B cell (primary cell): Measurements from ENCODE around the gene USP2. TPM values are rescaled to one million over a fixed set of nuclear protein-coding genes. Genes with fewer than 3 reads are reported as not detected.
A peak's percentile ranks its signal among the peaks of the same experiment; 100 is the strongest.

Source experiments
- ATAC-seq: fragments of 200-7000 bp; cut with Tn5 transposase; one replicate; pipeline ENCODE4 v1.10.0; 2021; ENCODE audit warnings: low read depth, mild to moderate bottlenecking, moderate number of reproducible peaks, moderate library complexity
- CTCF ChIA-PET: fragments of 350-600 bp; sonication (Branson Sonifier 250); formaldehyde crosslinking; loops from one replicate; lab custom pipeline; 2021; ENCODE audit warnings: antibody characterized with exemption, inconsistent platforms; lab: Charles Lee
- POLR2A ChIA-PET: fragments of 350-600 bp; sonication (Branson Sonifier 250); formaldehyde crosslinking; loops from one replicate; lab custom pipeline; 2021; ENCODE audit warnings: antibody characterized with exemption; lab: Charles Lee
- DNase-seq: peaks from one replicate; pipeline ENCODE4 v3.0.0; 2013
- H2AFZ ChIP-seq: 2 replicates; pipeline ENCODE4 v1.6.1; 2012; ENCODE audit warnings: mild to moderate bottlenecking, low read depth, low read length; ENCODE audit not compliant: insufficient read depth, poor library complexity, severe bottlenecking
- H3K27ac ChIP-seq, 2 donors: 1 replicate in 1 of 2; 2 replicates in 1 of 2; pipeline ENCODE4 v1.5.1; 2012 to 2013; ENCODE audit warnings: low read length in 2 of 2, mild to moderate bottlenecking in 2 of 2, moderate library complexity in 1 of 2
- H3K27me3 ChIP-seq, 4 experiments: fragments of 200-600 bp in 1 of 4; sonication (generic) in 1 of 4; replicated peaks in 1 of 4; 1 replicate in 2 of 4; 2 replicates in 2 of 4; pipeline versions ENCODE4 v1.6.1 to v1.7.0; 2013 to 2016; ENCODE audit warnings: low read length in 3 of 4, mild to moderate bottlenecking in 2 of 4, mixed read lengths in 1 of 4, moderate library complexity in 1 of 4; ENCODE audit not compliant: insufficient read depth in 4 of 4, control insufficient read depth in 3 of 4; ENCODE audit errors: control extremely low read depth in 1 of 4
- H3K36me3 ChIP-seq, 2 experiments: replicated peaks in 1 of 2; 1 replicate in 1 of 2; 2 replicates in 1 of 2; pipeline versions ENCODE4 v1.6.1 to v1.7.1; 2013; ENCODE audit warnings: low read length in 1 of 2; ENCODE audit not compliant: insufficient read depth in 2 of 2, control insufficient read depth in 1 of 2; ENCODE audit errors: control extremely low read depth in 1 of 2, extremely low read depth in 1 of 2
- H3K4me1 ChIP-seq, 2 donors: fragments of 200-600 bp in 1 of 2; sonication (generic) in 1 of 2; 1 replicate in 1 of 2; 2 replicates in 1 of 2; pipeline versions ENCODE4 v1.5.1 to v1.6.1; 2013 to 2017; ENCODE audit warnings: low read length in 2 of 2; ENCODE audit not compliant: control insufficient read depth in 2 of 2, insufficient read depth in 2 of 2
- H3K4me2 ChIP-seq: replicated peaks from 2 replicates; pipeline ENCODE3; 2012; ENCODE audit warnings: mild to moderate bottlenecking, low read depth, low read length; ENCODE audit not compliant: poor library complexity, severe bottlenecking
- H3K4me3 ChIP-seq, 5 experiments: fragments of 200-600 bp in 1 of 5; sonication (generic) in 1 of 5; 1 replicate in 3 of 5; 2 replicates in 2 of 5; pipeline versions ENCODE4 v1.5.1 to v1.7.0; 2011 to 2016; ENCODE audit warnings: low read length in 4 of 5, mild to moderate bottlenecking in 4 of 5, low read depth in 2 of 5, control low read depth in 1 of 5, moderate library complexity in 1 of 5; ENCODE audit not compliant: insufficient read depth in 1 of 5; ENCODE audit errors: control extremely low read depth in 1 of 5, extremely low read depth in 1 of 5
- H3K79me2 ChIP-seq: fragments of 200-600 bp; sonication (generic); one replicate; pipeline ENCODE4 v1.6.0; 2016; ENCODE audit warnings: low read length; ENCODE audit not compliant: control insufficient read depth, insufficient read depth
- H3K9ac ChIP-seq: fragments of 200-600 bp; sonication (generic); 2 replicates; pipeline ENCODE4 v1.6.1; 2017; ENCODE audit warnings: mild to moderate bottlenecking, low read length, moderate library complexity
- H3K9me3 ChIP-seq, 3 donors: one replicate each; pipeline versions ENCODE4 v1.6.1 to v1.7.1; 2013; ENCODE audit warnings: low read length in 2 of 3; ENCODE audit not compliant: control insufficient read depth in 2 of 3, insufficient read depth in 1 of 3; ENCODE audit errors: control extremely low read depth in 1 of 3
- H4K20me1 ChIP-seq: 2 replicates; pipeline ENCODE4 v1.6.0; 2012; ENCODE audit warnings: mild to moderate bottlenecking, low read length; ENCODE audit not compliant: insufficient read depth, control insufficient read depth, poor library complexity, severe bottlenecking
- H3K27ac Mint-ChIP-seq: one replicate; pipeline ENCODE4 v1.8.0; 2021; ENCODE audit warnings: mixed read lengths
- H3K27me3 Mint-ChIP-seq: one replicate; pipeline ENCODE4 v1.8.0; 2021; ENCODE audit warnings: mixed read lengths
- H3K4me1 Mint-ChIP-seq: one replicate; pipeline ENCODE4 v1.8.0; 2021; ENCODE audit warnings: mixed read lengths
- H3K4me3 Mint-ChIP-seq: one replicate; pipeline ENCODE4 v1.8.0; 2021; ENCODE audit warnings: mixed read lengths
- H3K9me3 Mint-ChIP-seq: one replicate; pipeline ENCODE4 v1.8.0; 2022; ENCODE audit warnings: mixed read lengths; ENCODE audit not compliant: insufficient read depth
- EZH2 ChIP-seq: IDR thresholded peaks from 2 replicates; pipeline ENCODE4 v1.6.1; 2012; ENCODE audit warnings: borderline replicate concordance, low read depth, mild to moderate bottlenecking, moderate library complexity, low read length; ENCODE audit not compliant: insufficient read depth, poor library complexity, severe bottlenecking
- WGBS: methylation state at CpG from one replicate; pipeline ENCODE4 v1.1.5; 2013; ENCODE audit warnings: missing lambda C conversion rate; ENCODE audit not compliant: insufficient coverage; 5-methylcytosine and 5-hydroxymethylcytosine counted together
- intact Hi-C: fragments of 100-400 bp; cut with micrococcal nuclease; formaldehyde crosslinking; loops from one replicate; pipeline ENCODE4 v1.10.0; 2022
- polyA plus RNA-seq: library from polyadenylated mRNA; depleted of rRNA; stranded (reverse); fragments of >200 nt; gene quantifications from 2 replicates; pipeline ENCODE4 v1.2.3, GENCODE V29; 2012
- total RNA-seq, 2 donors: library from RNA; stranded (reverse); fragments of 120-200 nt in 1 of 2; gene quantifications; 1 replicate in 1 of 2; 2 replicates in 1 of 2; pipeline versions ENCODE4 v1.2.3 to v1.2.4, GENCODE V29; 2013 to 2022
- TF ChIP-seq, protein P1 (sequence below): fragments of 200-600 bp; IDR thresholded peaks from one replicate; pipeline ENCODE4 v1.8.0; 2022; ENCODE audit warnings: antibody characterized with exemption, mild to moderate bottlenecking

Gene USP2
- total and polyA plus RNA-seq, 2 donors (not counting 1 experiment from before 2014, with no cell fraction given), result 0.09 TPM; not detected in 1

DNA sequence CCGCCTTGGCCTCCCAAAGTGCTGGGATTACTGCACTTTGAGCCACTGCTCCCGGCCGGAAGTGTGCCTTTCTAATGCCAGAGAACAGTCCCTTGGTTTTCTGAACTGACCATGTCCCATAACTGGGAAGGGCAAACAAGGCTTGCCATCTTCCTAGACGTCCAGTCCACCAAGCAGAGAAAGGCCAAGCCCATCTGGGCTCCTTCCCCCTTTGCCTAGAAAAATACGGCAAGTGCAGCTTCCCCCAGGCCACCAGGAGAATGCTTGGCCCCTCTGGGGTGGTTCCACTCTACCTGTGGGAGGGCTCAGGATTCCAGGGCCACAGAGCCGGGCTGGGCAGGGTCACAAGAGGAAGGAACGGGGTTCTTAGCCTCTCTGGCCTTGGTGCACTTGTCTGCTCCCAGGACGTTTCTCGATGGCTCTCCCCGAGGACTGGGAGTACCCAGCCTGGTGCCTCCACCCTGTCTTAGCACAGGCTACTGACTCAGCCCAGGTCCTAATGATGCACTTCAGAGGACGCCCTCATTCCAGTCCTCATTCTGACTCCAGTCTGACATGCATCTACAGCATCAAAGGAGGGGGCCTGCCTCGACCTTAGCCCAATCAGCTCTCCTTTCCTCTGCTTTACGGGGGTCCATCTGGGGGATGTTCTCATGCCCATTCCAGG is 1.2 kb downstream of the USP2 start:
- TF ChIP-seq, protein P1, sequence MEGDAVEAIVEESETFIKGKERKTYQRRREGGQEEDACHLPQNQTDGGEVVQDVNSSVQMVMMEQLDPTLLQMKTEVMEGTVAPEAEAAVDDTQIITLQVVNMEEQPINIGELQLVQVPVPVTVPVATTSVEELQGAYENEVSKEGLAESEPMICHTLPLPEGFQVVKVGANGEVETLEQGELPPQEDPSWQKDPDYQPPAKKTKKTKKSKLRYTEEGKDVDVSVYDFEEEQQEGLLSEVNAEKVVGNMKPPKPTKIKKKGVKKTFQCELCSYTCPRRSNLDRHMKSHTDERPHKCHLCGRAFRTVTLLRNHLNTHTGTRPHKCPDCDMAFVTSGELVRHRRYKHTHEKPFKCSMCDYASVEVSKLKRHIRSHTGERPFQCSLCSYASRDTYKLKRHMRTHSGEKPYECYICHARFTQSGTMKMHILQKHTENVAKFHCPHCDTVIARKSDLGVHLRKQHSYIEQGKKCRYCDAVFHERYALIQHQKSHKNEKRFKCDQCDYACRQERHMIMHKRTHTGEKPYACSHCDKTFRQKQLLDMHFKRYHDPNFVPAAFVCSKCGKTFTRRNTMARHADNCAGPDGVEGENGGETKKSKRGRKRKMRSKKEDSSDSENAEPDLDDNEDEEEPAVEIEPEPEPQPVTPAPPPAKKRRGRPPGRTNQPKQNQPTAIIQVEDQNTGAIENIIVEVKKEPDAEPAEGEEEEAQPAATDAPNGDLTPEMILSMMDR, result no peak
- TF ChIP-seq EZH2, result no peak
- 89% methylated on average over 11 of the region's 13 CpGs for WGBS
- peaks cover 0 to 4% (median 0%) of the 10 kb centered on the region in 3 donors for H3K9me3 ChIP-seq
- no peak overlapping the region for H2AFZ ChIP-seq
- no peaks in the 10 kb centered on the region for H3K9me3 Mint-ChIP-seq
- H3K9ac ChIP-seq, result no peak overlapping the region
- H3K4me3 Mint-ChIP-seq, result no peak overlapping the region
- H3K4me2 ChIP-seq, result no peak overlapping the region
- H3K4me3 ChIP-seq, result no peak overlapping the region
- ATAC-seq (no peak), DNase-seq (peak; percentile 36)
- H3K27me3 ChIP-seq, result peaks cover 0 to 30% (median 15%) of the 10 kb centered on the region in 4 experiments
- H3K36me3 ChIP-seq, result no peaks in the 10 kb centered on the region
- intact Hi-C loops, result no loop called here
- no peaks in the 10 kb centered on the region for H3K79me2 ChIP-seq
- H3K4me1 ChIP-seq, result peaks cover 12 to 17% of the 10 kb centered on the region in 2 donors
- H3K27me3 Mint-ChIP-seq, result peaks cover 5% of the 10 kb centered on the region
- H4K20me1 ChIP-seq, result no peaks in the 10 kb centered on the region
- ChIA-PET CTCF (interaction anchor here (0.9 to 6.5 kb wide), 8 partner anchors 11 to 46 kb away, joined by 3 to 61 read pairs (median 4); partner anchors contain the start of genes C1QTNF5 and RNF26), POLR2A (no interaction called here)
- H3K27ac ChIP-seq, result no peak overlapping the region
- H3K4me1 Mint-ChIP-seq, result peaks cover 6% of the 10 kb centered on the region
- no peak overlapping the region for H3K27ac Mint-ChIP-seq

DNA sequence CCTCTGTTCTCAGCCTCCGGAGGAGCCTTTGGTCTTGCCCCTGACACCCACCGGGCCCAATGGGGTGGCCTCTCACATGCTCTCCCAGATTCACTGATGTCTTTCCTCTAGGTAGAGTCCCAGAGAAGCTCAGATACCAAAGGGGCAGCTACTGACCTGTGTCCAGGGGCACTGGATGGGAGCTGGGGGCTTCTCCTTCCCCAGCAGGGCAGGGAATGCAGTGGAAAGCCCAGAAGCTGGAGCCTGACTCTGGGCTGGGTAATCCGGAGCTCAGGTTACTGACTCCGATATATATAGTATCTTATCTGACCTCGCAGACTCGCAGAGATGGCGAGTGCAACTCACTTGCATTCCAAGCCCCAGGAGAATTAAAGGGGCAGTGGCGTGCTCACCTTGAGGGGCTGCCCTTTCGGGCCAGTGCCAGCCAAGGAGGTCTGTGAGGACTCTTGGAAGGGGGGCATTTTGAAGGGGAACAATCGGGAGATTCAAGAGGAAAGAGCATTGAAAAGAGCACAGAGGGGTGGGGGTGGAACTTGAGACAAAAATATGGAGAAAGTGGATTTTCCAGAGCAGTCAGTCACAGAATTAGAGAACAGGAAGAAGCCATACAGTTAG is 2.5 kb downstream of the USP2 start:
- H3K36me3 ChIP-seq, result no peaks in the 10 kb centered on the region
- no peak overlapping the region for H3K4me2 ChIP-seq
- no peak overlapping the region for H3K9ac ChIP-seq
- POLR2A ChIA-PET, result no interaction called here
- no peak overlapping the region for H3K27ac ChIP-seq
- peak; percentile 5 for DNase-seq
- ATAC-seq, result no peak
- Mint-ChIP-seq H3K9me3 (no peaks in the 10 kb centered on the region), H3K27ac (no peak overlapping the region), H3K27me3 (peaks cover 5% of the 10 kb centered on the region), H3K4me1 (peaks cover 6% of the 10 kb centered on the region), H3K4me3 (no peak overlapping the region)
- H3K27me3 ChIP-seq, result peaks cover 0 to 27% (median 12%) of the 10 kb centered on the region in 4 experiments
- H3K79me2 ChIP-seq, result no peaks in the 10 kb centered on the region
- no peak for TF ChIP-seq EZH2
- TF ChIP-seq, protein P1, result no peak
- no peak overlapping the region for H3K4me3 ChIP-seq
- CTCF ChIA-PET, result interaction anchor here (1.1 to 6.5 kb wide), 3 partner anchors 11 to 22 kb away, joined by 3 to 61 read pairs (median 4); no protein-coding TSS in a partner anchor
- no peaks in the 10 kb centered on the region for H4K20me1 ChIP-seq
- intact Hi-C loops, result no loop called here
- 95% methylated on average over 10 of the region's 10 CpGs for WGBS
- no peak overlapping the region for H2AFZ ChIP-seq
- H3K9me3 ChIP-seq, result peaks cover 0 to 4% (median 0%) of the 10 kb centered on the region in 3 donors
- H3K4me1 ChIP-seq, result peaks cover 12 to 17% of the 10 kb centered on the region in 2 donors
